GM19099 (cell line): Measurements from ENCODE around the gene RHBDL2.

Experiments used
- POLR2A ChIP-seq: IDR thresholded peaks from 3 replicates; pipeline ENCODE4 v1.6.1; 2011; ENCODE audit warnings: low read depth; ENCODE audit not compliant: insufficient read length; ENCODE audit errors: extremely low read depth

RHBDL2 gene

DNA sequence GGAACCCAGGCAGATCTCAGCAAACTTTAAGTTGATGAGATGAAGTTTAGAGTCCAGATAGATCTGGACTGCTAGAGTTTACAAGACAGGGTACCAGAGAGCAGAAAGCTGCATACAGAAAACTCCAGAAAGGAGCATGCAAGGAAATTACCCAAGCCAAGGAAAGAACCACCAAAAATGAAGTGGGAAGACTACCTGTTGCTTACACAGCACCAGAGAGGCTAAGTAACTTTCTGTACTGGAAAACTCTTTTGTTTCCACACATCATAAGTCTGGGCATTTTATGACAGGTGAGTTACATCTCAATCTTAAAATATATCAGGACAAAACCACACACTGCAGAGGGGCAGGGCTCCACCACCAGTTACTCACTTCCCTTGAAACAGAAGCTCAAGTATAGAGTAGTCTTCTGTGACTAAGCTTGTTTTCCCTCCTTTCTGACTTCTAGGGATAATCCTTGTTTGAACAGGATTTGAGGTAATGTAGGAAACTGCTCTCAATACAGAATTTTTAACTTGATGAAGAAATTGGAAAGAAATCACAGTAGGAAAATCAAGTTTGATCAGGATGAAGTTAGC, 42.9 kb downstream of the RHBDL2 start:
- TF ChIP-seq POLR2A: no peak

DNA sequence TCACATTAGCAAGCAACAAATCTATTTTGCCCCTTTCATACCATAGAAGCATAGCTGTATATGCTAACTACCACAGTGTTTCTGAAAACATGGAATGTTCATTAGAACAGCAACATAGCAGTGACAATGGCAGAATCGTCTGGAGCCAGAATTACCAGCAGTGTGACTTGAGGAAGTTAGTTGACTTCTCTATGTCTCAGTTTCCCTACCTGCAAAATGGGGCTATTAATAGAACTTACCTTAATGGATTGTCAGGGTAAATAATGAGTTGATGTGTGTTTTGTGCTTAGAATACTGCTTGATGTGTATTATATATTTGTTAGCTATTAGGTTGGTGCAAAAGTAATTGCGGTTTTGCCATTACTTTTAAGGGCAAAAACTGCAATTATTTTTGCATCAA, 45.5 kb downstream of the RHBDL2 start:
- TF ChIP-seq POLR2A: no peak

DNA sequence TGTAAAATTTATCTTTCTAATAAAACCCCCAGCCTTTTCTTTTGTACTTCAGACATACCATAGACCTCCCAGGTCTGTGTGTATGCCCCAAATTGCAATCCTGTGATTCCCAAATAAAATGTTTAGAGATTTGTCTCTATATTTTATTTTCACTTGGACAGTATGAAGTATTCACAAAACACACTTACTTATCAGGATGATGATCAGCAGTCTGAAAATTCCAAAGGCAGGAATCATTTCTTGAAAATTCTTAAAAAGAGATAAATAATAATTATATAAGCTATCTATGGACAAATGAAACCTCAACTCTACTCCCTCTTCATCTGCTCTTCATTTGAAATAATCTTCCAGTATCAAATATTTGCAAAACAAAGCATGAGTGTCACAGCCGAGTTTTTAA, 48.7 kb downstream of the RHBDL2 start:
- TF ChIP-seq POLR2A: no peak

DNA sequence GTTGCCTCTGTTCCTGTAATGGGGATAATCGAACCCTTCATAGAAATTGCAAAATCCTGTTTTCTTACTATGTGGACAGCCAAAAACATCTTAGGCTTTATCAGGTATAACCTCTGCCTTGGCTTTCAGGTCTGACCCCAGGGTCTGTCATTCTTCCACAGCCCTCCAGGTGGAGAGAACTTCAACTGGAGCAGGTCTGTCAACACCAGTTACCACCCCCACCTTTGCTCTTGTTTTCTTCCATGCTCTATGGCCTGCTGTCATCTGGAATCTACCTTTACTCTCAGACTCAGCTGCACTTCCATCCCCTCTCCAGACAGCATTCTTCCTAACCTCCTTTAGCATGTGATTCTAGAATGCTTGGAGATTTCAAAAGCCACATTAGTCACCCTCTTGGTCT, 49.9 kb downstream of the RHBDL2 start:
- TF ChIP-seq POLR2A: no peak

DNA sequence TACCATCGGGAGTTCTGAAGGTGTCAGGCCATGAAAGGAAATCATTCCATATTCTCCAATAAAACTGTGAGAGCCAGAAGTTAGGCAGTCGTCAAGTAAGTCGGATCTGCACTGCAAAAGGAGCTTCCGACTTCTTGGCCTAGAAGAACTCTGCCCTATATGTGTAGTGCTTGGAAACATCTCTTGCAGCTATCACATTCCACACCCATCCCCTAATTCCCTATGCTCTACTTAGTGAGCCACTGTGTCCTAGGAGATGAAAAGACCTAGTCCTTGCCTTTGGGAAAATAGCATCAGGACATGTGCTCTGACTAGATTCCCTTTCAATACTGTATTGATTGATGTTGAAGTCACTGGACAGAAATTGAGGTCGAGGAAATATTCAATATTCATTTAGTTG, 52.0 kb downstream of the RHBDL2 start:
- TF ChIP-seq POLR2A: no peak

DNA sequence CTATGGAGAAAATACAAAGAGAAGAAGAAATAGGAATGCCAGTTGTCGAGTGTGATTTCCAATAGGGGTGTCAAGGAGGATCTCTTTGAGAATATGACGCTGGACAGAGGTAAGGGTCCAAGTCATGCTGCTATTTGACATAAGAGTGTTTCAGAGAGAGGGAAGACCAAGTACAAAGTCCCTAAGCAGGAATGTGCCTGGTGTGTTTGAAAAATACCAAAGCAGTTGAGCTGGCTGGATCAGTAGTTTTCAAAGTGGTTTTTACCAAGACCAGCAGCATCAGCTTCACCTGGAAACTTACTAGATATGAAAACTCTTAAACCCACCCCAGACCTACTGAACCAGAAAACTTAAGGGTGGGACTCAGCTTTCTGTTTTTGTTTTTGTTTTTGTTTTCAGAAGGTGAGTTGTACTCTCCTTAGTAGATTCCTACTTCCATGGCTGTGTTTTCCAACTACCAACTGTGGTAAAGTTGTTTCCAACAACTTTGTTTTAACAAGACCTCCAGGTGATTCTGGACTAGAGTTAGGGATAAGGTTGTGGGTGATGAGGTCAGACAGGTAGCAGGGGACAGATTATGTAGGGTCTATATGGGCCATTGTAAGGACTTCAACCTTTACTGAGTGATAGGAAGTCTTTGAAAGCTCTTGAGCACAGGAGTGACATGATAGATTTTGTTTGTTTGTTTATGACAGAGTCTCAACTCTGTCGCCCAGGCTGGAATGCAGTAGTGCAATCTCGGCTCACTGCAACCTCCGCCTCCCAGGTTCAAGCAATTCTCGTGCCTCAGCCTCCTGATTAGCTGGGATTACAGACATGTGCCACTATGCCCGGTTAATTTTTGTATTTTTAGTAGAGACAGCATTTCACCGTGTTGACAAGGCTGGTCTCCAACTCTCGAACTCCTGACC, 53.0 kb downstream of the RHBDL2 start:
- TF ChIP-seq POLR2A: no peak

DNA sequence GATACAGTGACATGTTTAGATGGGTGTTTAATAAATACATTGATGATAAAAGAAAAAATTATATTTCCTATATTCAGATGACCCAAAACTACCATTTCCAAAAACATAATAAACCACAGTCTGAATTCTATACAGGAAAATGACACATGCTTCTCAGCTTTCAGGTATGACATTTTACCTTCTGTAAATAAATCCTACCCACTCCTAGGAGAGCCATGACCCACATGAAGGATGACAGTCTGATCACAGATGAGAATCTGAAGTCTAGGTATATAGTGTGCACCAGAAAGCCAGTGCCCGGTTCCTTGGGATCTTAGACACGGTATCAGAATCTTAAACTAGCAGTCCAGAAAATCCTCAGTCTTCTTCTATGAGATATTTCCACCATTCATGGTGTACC, 56.5 kb downstream of the RHBDL2 start:
- TF ChIP-seq POLR2A: no peak

DNA sequence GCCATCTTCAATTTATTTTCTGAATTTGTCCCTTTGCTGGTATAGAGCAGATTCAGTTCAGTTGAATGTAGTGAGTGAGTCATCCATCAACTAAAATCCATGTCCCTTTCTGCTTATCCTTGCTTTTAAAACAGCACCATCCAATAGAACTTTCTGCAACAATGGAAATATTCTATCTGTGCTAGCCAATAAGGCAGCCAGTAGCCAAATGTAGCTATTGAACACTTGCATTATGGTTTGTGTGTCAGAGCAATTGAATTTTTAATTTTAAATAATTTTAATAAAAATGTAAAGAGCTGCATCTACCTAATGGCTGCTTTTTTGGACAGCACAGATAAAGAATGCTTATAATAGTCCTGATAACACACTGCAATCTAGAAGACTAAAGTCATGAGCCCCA, 60.1 kb downstream of the RHBDL2 start, which contains the start of gene GJA9:
TSS of gene GJA9 (minus strand) at position 101 of the 400 bp plus-strand sequence. CDS start 5,489 bp downstream, outside the sequence.
- TF ChIP-seq POLR2A: no peak

DNA sequence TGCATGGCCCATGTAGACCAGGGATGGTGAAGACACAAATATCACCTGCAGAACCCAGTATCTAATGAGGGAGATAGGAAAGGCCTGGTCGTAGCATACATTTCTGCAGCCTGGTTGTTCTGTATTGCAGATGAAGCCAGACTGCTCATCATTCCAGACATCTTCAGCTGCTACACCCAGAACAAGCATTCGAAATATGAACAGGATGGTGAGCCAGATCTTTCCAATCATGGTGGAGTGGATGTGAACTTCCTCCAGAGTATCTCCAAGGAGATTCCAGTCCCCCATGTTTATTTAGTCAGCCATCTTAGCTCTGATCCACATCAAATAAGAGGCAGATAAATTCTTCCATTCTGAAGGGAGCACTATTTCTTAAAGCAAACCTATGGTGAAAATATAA, 65.8 kb downstream of the RHBDL2 start:
- no peak for TF ChIP-seq POLR2A

DNA sequence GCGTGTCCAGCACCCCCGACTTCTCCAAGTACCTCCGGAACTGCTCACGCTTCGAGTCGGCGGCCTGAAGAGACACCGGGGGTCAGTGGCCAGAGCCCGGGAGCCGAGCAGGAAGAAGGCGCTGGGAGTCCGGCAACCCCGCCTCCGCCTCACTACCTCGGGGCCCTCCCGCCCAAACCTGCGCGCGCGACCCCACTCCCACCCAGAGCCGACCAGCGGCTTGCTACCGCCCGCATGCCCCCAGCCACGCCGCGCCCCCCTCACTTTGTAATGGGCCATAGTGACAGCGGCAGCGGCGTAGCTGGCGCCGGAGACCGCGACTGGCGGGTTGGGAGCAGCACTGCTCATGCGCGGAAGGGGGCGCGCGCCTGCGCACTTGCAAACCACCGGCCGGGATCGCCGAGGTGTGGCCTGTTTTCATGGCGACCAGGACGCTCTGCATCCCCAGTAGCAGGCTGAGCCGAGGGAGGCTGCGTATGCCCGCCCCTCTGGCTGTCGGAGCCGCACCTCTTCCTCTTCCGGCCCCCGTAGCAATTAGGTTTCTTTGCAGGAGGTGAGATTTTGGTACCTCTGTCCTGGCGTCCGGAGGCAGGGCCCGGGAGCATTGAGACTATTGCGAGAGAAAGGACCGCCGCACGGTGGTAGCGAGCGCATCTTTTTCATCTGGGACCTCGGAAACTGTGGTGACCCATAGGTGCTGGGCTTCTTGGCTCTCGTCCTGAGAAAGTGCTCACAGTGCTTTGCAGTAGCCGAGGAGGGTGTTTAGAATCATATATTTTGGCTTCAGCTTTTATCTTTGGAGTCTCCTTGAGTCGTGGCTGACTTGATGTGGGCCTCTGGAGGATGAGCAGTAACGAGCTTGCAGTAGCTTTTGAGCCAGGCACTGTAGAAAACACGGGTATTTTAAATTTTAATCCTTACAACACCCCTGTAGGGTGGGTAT, 68.3 kb downstream of the RHBDL2 start, which contains the start of gene MYCBP:
TSS of gene MYCBP (minus strand) at position 322 of the 943 bp plus-strand sequence. CDS start at position 279, 43 bp downstream.
- peak; percentile 78 for TF ChIP-seq POLR2A

DNA sequence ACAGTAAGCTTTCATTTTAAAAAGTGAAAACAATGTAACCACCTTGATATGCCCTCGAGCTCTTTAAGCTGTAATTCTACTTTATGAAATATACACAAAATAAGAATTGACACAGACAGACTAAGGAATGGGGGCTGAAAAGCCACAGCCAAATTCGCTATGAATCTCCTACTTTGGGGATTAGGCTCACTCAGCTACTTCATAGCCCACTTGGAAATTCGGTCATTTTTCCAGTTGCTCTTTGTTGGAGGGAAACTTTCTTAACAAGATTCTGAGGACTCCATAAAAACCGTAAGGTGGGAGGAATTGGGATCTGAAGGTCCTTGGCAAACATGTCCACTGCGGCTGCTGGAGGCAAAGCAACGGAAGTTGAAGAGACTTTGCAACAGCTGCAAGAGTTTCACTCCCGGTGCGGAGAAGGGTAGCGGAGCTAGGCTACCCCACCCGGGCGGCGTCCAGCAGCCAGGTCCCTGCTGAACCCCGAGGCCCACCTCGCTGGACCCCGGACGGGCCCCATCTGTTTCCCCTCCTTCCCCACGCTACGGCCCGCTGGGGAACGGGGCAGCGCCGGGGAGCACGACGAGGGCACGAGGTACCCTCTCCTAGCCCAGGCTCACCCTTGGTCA, 69.1 kb downstream of the RHBDL2 start:
- TF ChIP-seq POLR2A: no peak

DNA sequence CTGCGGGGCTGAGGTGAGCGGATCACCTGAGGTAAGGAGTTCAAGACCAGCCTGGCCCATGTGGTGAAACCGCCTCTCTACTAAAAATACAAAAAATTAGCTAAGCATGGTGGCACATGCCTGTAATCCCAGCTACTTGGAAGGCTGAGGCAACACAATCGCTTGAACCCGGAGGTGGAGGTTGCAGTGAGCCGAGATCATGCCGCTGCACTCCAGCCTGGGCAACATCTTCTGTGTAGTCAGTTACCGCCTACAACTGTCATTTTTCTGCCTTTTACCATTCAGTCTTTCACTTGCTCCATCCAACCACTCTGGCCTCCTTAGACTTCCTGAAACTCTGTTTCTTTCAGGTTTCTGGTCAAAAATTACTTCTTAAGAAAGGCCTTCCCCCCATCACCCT, 70.6 kb downstream of the RHBDL2 start:
- no peak for TF ChIP-seq POLR2A

DNA sequence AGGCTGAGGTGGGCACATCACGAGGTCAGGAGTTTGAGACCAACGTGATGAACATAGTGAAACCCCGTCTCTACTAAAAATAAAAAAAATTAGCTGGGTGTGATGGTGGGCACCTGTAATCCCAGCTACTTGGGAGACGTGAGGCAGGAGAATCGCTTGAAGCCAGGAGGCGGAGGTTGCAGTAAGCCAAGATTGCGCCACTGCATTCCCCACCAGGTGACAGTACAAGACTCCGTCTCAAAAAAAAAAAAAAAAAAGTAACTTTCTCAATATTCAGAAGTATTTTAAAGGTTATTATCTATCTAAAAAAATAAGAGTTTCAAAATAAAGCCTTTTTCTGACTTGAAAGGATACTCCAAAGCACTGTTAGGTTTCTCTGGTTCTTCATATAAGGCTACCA, 74.4 kb downstream of the RHBDL2 start:
- no peak for TF ChIP-seq POLR2A

DNA sequence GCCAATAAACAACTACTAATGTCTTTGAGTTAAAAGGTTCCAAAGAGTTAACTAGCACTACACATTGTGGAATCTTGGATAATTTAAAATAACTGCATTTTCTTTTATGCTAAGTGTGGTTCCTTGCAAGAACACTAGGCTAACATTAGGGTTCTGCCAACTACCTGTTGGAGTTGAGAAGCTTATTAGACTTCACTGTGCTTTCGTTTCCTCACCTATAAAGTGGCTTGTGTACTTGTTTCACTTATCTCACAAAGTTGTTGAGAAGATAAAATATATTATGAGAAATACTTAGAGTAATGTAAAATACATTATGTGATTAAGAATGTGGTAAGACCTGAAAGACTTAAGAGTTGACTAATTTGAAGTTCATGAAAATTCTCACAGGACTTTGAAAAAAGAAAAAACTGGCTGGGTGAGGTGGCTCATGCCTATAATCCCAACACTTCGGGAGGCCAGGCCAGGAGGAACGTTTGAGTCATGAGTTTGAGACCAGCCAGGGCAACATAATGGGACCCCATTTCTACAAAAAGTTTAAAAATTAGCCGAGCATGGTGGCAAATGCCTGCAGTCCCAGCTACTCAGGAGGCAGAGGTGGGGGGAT, 76.4 kb downstream of the RHBDL2 start:
- TF ChIP-seq POLR2A: no peak
